Astrocyte of the spinal cord (primary cell): ENCODE data around the gene TCOF1.

Experiments
- DNase-seq: peaks from one replicate; pipeline ENCODE4 v3.0.0; 2011; ENCODE audit warnings: low read depth, low spot score
- H3K4me3 ChIP-seq: 2 replicates; pipeline ENCODE4 v1.5.1; 2011; ENCODE audit warnings: low read depth, mild to moderate bottlenecking, low read length, moderate library complexity
- in situ Hi-C: cut with HindIII; loops from 2 replicates; pipeline ENCODE4 v1.10.0; 2017; ENCODE audit warnings: low sequenced_read_pairs
- TF ChIP-seq, protein P1 (sequence below): IDR thresholded peaks from 2 replicates; pipeline ENCODE4 v1.5.1; 2012; ENCODE audit warnings: low read depth, mild to moderate bottlenecking, low read length, inconsistent platforms

TCOF1 gene

GRCh38 chr5:150339841-150340240 is 17.7 kb upstream of the TCOF1 start:
- no peak overlapping the region for H3K4me3 ChIP-seq
- TF ChIP-seq, protein P1, sequence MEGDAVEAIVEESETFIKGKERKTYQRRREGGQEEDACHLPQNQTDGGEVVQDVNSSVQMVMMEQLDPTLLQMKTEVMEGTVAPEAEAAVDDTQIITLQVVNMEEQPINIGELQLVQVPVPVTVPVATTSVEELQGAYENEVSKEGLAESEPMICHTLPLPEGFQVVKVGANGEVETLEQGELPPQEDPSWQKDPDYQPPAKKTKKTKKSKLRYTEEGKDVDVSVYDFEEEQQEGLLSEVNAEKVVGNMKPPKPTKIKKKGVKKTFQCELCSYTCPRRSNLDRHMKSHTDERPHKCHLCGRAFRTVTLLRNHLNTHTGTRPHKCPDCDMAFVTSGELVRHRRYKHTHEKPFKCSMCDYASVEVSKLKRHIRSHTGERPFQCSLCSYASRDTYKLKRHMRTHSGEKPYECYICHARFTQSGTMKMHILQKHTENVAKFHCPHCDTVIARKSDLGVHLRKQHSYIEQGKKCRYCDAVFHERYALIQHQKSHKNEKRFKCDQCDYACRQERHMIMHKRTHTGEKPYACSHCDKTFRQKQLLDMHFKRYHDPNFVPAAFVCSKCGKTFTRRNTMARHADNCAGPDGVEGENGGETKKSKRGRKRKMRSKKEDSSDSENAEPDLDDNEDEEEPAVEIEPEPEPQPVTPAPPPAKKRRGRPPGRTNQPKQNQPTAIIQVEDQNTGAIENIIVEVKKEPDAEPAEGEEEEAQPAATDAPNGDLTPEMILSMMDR = no peak
- in situ Hi-C loops = no loop called here
- no peak for DNase-seq

DNA sequence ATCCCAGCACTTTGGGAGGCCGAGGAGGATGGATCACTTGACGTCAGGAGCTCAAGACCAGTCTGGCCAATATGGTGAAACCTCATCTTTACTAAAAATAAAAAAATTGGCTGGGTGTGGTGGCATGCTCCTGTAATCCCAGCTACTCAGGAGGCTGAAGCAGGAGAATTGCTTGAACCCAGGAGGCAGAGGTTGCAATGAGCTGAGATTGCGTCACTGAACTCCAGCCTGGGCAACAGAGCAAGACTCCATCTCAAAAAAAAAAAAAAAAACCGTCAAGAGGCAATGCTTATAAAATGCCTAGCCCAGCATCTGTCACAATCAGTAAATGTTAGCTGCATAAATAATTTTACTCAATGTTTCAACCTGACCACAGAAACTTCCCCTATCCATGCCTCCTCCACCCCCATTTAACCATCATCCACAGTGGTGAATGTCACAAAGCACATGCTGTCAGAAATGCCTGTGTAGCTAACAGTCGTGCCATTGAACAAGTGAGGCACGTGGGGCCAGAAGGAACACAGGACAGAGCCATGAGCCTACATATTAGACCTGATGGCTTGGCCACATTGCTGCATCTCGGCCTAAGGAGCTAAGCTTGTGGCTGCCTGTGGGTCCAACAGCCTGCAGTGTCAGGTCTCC is 16.8 kb upstream of the TCOF1 start:
- TF ChIP-seq, protein P1 = no peak
- in situ Hi-C loops = no loop called here
- no peak overlapping the region for H3K4me3 ChIP-seq
- no peak for DNase-seq

GRCh38 chr5:150341331-150341730 is 16.2 kb upstream of the TCOF1 start:
- H3K4me3 ChIP-seq = no peak overlapping the region
- in situ Hi-C loops = no loop called here
- TF ChIP-seq, protein P1 = no peak
- DNase-seq = no peak

DNA sequence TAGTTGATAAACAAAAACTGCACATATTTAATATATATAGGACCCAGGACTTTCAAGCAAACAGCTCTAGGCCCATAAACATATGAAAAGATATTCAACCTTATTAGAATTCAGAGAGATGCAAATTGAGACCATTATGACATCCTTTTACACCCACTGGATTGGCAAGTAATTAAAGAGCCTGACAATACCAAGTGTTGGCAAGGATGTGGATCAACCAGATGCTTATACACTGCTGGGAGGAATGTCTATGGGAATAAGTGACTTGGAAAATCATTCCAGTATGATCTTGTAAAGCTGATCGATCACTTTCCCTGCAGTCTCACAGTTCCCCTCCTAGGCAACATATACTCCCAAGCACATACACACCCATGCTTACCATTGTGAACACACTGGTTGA is 15.5 kb upstream of the TCOF1 start:
- no peak overlapping the region for H3K4me3 ChIP-seq
- in situ Hi-C loops = no loop called here
- TF ChIP-seq, protein P1 = no peak
- no peak for DNase-seq

DNA sequence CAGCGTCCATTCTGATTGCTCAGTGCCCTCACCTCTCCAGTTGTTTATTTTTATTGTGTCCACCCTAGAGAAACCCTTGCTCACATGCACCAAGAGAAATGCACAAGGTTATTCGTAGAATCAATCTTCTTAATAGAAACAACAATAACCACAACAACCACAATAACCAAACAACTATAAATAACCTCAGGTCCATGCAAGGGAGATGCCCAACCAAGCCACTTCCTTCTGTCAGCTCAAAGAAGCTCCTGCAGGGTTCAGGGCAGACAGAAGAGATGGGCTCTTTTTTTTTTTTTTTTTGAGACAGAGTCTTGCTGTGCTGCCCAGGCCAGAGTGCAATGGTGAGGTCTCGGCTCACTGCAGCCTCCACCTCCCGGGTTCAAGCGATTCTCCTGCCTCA is 14.9 kb upstream of the TCOF1 start:
- H3K4me3 ChIP-seq = no peak overlapping the region
- in situ Hi-C loops = no loop called here
- TF ChIP-seq, protein P1 = no peak
- no peak for DNase-seq

DNA sequence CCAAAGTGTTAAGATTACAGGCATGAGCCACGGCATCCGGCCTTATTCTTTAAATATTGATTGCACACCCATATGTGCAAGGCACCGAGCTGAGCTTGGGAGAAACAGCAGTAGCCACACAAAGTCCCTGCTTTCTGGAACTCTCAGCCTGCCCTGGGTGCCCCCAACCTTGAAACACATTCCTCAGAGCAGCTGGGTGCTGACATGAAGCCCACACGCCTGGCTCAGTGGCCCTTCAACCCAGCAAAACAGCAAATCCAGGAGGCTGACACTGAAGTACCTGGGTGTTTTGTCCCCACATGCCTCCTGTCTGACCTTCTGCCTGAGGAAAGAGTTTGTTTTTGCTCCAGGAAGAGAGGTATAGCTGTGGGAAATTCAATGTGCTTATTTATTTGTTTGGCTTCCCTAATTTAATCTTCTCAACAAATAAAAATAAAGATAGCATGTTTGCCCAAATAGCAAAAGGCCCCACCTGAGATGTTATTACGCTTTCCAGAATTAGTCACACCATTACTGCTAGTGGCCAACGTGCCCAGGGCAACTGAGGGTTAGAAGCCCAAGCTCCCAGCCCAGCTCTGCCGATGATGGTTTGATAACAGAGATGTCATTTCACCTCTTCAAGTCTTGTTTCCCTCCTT is 13.4 kb upstream of the TCOF1 start:
- in situ Hi-C loops = no loop called here
- TF ChIP-seq, protein P1 = no peak
- DNase-seq = no peak
- no peak overlapping the region for H3K4me3 ChIP-seq
